Peyer's patch (tissue), 4 donors: ENCODE results near the gene ANKLE1. TPM values are rescaled to one million over a fixed set of nuclear protein-coding genes. Genes with fewer than 3 reads are reported as not detected.

Experiments used
- DNase-seq, 3 donors: peaks; one replicate each; pipeline ENCODE4 v3.0.0-alpha.2; 2017 to 2019
- H3K27ac ChIP-seq, 4 donors: fragments of 200-600 bp; sonication (generic); one replicate each; pipeline ENCODE4 v1.5.1; 2016 to 2019
- H3K27me3 ChIP-seq, 2 donors: fragments of 200-600 bp; sonication (generic); one replicate each; pipeline ENCODE4 v1.5.1; 2019
- H3K36me3 ChIP-seq, 3 donors: fragments of 200-600 bp; sonication (generic); one replicate each; pipeline ENCODE4 v1.5.1; 2016 to 2019
- H3K4me1 ChIP-seq, 4 donors: fragments of 200-600 bp; sonication (generic); one replicate each; pipeline ENCODE4 v1.5.1; 2016 to 2019
- H3K4me3 ChIP-seq, 4 donors: fragments of 200-600 bp; sonication (generic); 1 replicate in 3 of 4; 2 replicates in 1 of 4; pipeline ENCODE4 v1.5.1; 2016 to 2019; ENCODE audit warnings: mild to moderate bottlenecking in 1 of 4
- H3K9me3 ChIP-seq, 4 donors: fragments of 200-600 bp; sonication (generic); one replicate each; pipeline ENCODE4 v1.5.1; 2016 to 2019; ENCODE audit warnings: mild to moderate bottlenecking in 1 of 4
- CTCF ChIP-seq, 6 experiments: fragments of 450-650 bp in 4 of 6; fragments of 200-600 bp in 2 of 6; sonication (generic) in 1 of 6; IDR thresholded peaks; one replicate each; pipeline ENCODE4 v1.5.1; 2017 to 2019; ENCODE audit warnings: antibody characterized with exemption in 6 of 6, mild to moderate bottlenecking in 3 of 6, moderate library complexity in 1 of 6
- POLR2A ChIP-seq, 2 donors: fragments of 450-650 bp; IDR thresholded peaks; one replicate each; pipeline ENCODE4 v1.5.1; 2017; ENCODE audit warnings: antibody characterized with exemption in 2 of 2, mild to moderate bottlenecking in 2 of 2, moderate library complexity in 2 of 2
- total RNA-seq, 4 donors: library from RNA; depleted of rRNA; stranded (reverse); fragments of >200 nt; gene quantifications; one replicate each; pipeline ENCODE4 v1.1.0, GENCODE V29; 2016

The ANKLE1 gene
- total RNA-seq, 4 donors from 2014 or later = 0.18 to 1.3 (median 0.95) TPM; not detected in 1

DNA sequence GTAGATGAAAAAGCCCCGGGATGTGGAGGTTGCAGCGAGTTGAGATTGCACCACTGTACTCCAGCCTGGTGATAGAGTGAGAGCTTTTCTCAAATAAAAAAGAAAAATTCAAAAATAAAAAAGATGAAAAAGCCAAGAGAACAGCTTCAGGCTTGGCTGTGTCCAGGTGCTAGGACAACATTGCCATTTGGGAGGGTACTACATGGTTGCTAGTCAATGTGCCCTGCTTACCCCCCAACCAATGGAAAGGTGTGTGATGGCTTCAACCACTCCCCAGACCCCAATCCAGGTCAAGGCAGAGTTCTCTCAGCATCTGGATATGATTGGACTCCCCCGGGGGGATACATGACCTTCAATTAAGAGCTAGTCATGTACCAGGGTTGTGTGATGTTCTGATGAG lies 2.3 kb upstream of the ANKLE1 start:
- H3K27me3 ChIP-seq = peaks cover 0 to 9% of the 10 kb centered on the region in 2 donors
- no peaks in the 10 kb centered on the region for H3K9me3 ChIP-seq
- H3K27ac ChIP-seq = no peak overlapping the region
- TF ChIP-seq POLR2A (IDR thresholded peaks at IDR 0.05) = no peak
- no peak for TF ChIP-seq CTCF (IDR thresholded peaks at IDR 0.05)
- H3K4me1 ChIP-seq = peaks cover 7 to 19% (median 13%) of the 10 kb centered on the region in 4 donors
- no peak for DNase-seq
- H3K36me3 ChIP-seq = peaks cover 0 to 46% (median 0%) of the 10 kb centered on the region in 3 donors
- no peak overlapping the region for H3K4me3 ChIP-seq

DNA sequence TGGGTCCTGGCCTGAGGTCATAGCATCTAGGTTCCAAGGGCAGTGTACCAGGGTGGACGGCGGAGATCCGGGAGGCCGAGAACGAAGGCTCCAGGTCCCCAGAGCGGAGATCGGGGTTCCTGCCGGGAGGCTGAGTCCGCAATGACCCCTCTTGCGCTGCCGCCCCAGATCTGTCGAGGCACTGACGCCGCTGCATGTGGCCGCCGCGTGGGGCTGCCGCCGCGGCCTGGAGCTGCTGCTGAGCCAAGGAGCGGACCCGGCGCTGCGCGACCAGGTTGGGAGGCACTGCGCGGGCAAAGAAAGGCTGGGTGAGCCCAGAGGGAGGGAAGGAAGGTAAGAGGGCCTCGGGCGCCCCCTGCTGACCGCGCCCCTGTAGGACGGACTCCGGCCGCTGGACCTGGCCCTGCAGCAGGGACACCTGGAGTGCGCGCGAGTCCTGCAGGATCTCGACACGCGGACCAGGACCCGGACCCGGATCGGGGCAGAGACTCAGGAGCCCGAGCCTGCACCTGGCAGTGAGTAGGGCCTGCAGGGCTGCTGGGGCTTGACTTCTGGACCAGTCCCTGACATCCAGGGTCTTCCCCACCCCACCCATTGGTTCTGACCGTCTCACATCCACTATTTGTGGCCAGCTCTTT lies 906 bp downstream of the ANKLE1 start:
- TF ChIP-seq CTCF (IDR thresholded peaks at IDR 0.05) (peak; percentile 89 to 97 (median 96)), POLR2A (IDR thresholded peaks at IDR 0.05) (no peak)
- Histone ChIP-seq H3K4me1 (peaks cover 7 to 19% (median 13%) of the 10 kb centered on the region in 4 donors), H3K27ac (peak overlapping the region in 1 of 4 donors; percentile 47), H3K36me3 (peaks cover 0 to 15% (median 0%) of the 10 kb centered on the region in 3 donors), H3K4me3 (peak overlapping the region; percentile 43 to 56 (median 52)), H3K9me3 (no peaks in the 10 kb centered on the region), H3K27me3 (peaks cover 0 to 9% of the 10 kb centered on the region in 2 donors)
- peak; percentile 82 to 94 (median 89) for DNase-seq

- TF ChIP-seq POLR2A (IDR thresholded peaks at IDR 0.05) = no peak
- TF ChIP-seq CTCF (IDR thresholded peaks at IDR 0.05) = no peak
- Histone ChIP-seq H3K27ac (no peak overlapping the region), H3K27me3 (peaks cover 0 to 9% of the 10 kb centered on the region in 2 donors), H3K4me1 (peaks cover 7 to 19% (median 13%) of the 10 kb centered on the region in 4 donors), H3K4me3 (no peak overlapping the region), H3K36me3 (peaks cover 0 to 7% (median 0%) of the 10 kb centered on the region in 3 donors), H3K9me3 (no peaks in the 10 kb centered on the region)
- DNase-seq = no peak
These were observed 1.8 kb downstream of the ANKLE1 start for GRCh38 chr19:17283504-17283996.

GRCh38 chr19:17285415-17286135 lies 3.9 kb downstream of the ANKLE1 start:
- TF ChIP-seq POLR2A (IDR thresholded peaks at IDR 0.05) (no peak), CTCF (IDR thresholded peaks at IDR 0.05) (no peak)
- peaks cover 0 to 9% of the 10 kb centered on the region in 2 donors for H3K27me3 ChIP-seq
- no peak overlapping the region for H3K27ac ChIP-seq
- DNase-seq = no peak
- peaks cover 7 to 19% (median 13%) of the 10 kb centered on the region in 4 donors for H3K4me1 ChIP-seq
- no peaks in the 10 kb centered on the region for H3K36me3 ChIP-seq
- no peak overlapping the region for H3K4me3 ChIP-seq
- no peaks in the 10 kb centered on the region for H3K9me3 ChIP-seq

DNA sequence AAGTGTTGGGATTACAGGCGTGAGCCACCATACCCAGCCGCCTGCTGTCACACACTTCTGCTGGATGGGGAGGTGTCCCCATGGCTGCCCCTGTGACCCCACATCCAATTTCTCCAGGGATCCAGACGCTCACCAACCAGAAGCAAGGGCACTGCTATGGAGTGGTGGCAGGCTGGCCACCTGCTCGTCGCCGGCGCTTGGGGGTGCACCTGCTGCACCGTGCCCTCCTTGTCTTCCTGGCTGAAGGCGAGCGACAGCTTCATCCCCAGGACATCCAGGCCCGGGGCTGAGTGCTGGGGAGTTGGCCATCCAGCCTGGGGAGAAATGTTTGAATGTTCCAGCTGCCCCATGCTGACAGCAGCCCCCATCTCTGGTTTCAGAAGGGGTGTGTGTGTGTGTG lies 4.6 kb downstream of the ANKLE1 start:
- H3K27ac ChIP-seq = no peak overlapping the region
- peaks cover 7 to 18% (median 12%) of the 10 kb centered on the region in 4 donors for H3K4me1 ChIP-seq
- no peak overlapping the region for H3K4me3 ChIP-seq
- no peak for DNase-seq
- H3K27me3 ChIP-seq = peaks cover 0 to 9% of the 10 kb centered on the region in 2 donors
- no peak for TF ChIP-seq CTCF (IDR thresholded peaks at IDR 0.05)
- TF ChIP-seq POLR2A (IDR thresholded peaks at IDR 0.05) = no peak
- no peaks in the 10 kb centered on the region for H3K9me3 ChIP-seq
- no peaks in the 10 kb centered on the region for H3K36me3 ChIP-seq
